OCI-LY7 (cell line): ENCODE results near the gene COX17. TPM values are rescaled to one million over a fixed set of nuclear protein-coding genes. Genes with fewer than 3 reads are reported as not detected.

Experiments
- BruUV-seq: library from RNA; stranded (reverse); fragments of 400-500 nt; replicated peaks from 2 replicates; lab custom pipeline; 2021; lab: Mats Ljungman, UMichigan
- CTCF ChIA-PET: fragments of 300-600 bp; sonication (Branson Sonifier 250); formaldehyde crosslinking; loops from one replicate; lab custom pipeline; 2022; ENCODE audit warnings: antibody characterized with exemption; ENCODE audit not compliant: unreplicated experiment; lab: Charles Lee
- POLR2A ChIA-PET: fragments of 300-600 bp; sonication (Branson Sonifier 250); formaldehyde crosslinking; loops from one replicate; lab custom pipeline; 2022; ENCODE audit warnings: antibody characterized with exemption; lab: Charles Lee
- DNase-seq: peaks from one replicate; pipeline ENCODE4 v3.0.0-alpha.2; 2015; ENCODE audit warnings: low spot score
- H2AFZ ChIP-seq: fragments of 200-600 bp; sonication (generic), shearing (Covaris generic); 2 replicates; pipeline ENCODE4 v1.6.1; 2014; ENCODE audit warnings: mild to moderate bottlenecking, antibody characterized with exemption, low read length, moderate library complexity
- H3K27ac ChIP-seq: fragments of 200-600 bp; sonication (generic); 2 replicates; pipeline ENCODE4 v1.5.1; 2014; ENCODE audit warnings: mixed run types, low read depth, mild to moderate bottlenecking, moderate library complexity, low read length, inconsistent platforms; ENCODE audit not compliant: poor library complexity, severe bottlenecking
- H3K36me3 ChIP-seq: fragments of 200-600 bp; sonication (generic); 2 replicates; pipeline ENCODE4 v1.6.1; 2014; ENCODE audit warnings: mild to moderate bottlenecking, antibody characterized with exemption, low read length, moderate library complexity, mixed read lengths; ENCODE audit not compliant: insufficient read depth
- H3K4me1 ChIP-seq: fragments of 200-600 bp; sonication (generic); 2 replicates; pipeline ENCODE4 v1.5.1; 2014; ENCODE audit warnings: mild to moderate bottlenecking, low read length; ENCODE audit not compliant: insufficient read depth, poor library complexity, severe bottlenecking
- H3K4me2 ChIP-seq: fragments of 200-600 bp; sonication (generic); 2 replicates; pipeline ENCODE4 v1.6.1; 2014; ENCODE audit warnings: mild to moderate bottlenecking, low read length
- H3K4me3 ChIP-seq: fragments of 200-600 bp; sonication (generic); 2 replicates; pipeline ENCODE4 v1.5.1; 2014; ENCODE audit warnings: mild to moderate bottlenecking, low read depth, low read length; ENCODE audit not compliant: poor library complexity, severe bottlenecking
- H3K79me2 ChIP-seq: fragments of 200-600 bp; sonication (generic); 2 replicates; pipeline ENCODE4 v1.6.1; 2016; ENCODE audit warnings: low read depth, mild to moderate bottlenecking, low read length, moderate library complexity, mixed read lengths; ENCODE audit not compliant: insufficient read depth
- H3K9me2 ChIP-seq: fragments of 200-600 bp; sonication (generic); 2 replicates; pipeline ENCODE4 v1.6.1; 2016; ENCODE audit warnings: mild to moderate bottlenecking, low read length, mixed read lengths; ENCODE audit not compliant: insufficient read depth
- H3K9me3 ChIP-seq: fragments of 200-600 bp; sonication (generic); 2 replicates; pipeline ENCODE4 v1.6.1; 2014; ENCODE audit warnings: mild to moderate bottlenecking, mixed run types, low read length, mixed read lengths
- H4K20me1 ChIP-seq: fragments of 200-600 bp; sonication (generic); 2 replicates; pipeline ENCODE4 v1.6.1; 2014; ENCODE audit warnings: mild to moderate bottlenecking, antibody characterized with exemption, low read length, moderate library complexity, mixed read lengths; ENCODE audit not compliant: insufficient read depth
- EZH2phosphoT487 ChIP-seq: fragments of 200-600 bp; sonication (generic); IDR thresholded peaks from 2 replicates; pipeline ENCODE4 v1.6.1; 2018; ENCODE audit warnings: low read depth, borderline replicate concordance, mild to moderate bottlenecking, mixed run types, antibody characterized with exemption, low read length, moderate library complexity, mixed read lengths
- intact Hi-C: fragments of 100-400 bp; cut with micrococcal nuclease; formaldehyde crosslinking; loops from one replicate; pipeline ENCODE4 v1.10.0; 2022; ENCODE audit not compliant: unreplicated experiment
- total RNA-seq, 2 experiments: library from RNA; depleted of rRNA in 1 of 2; stranded (reverse); fragments of >200 nt in 1 of 2; shearing (Covaris generic) in 1 of 2; gene quantifications; 2 replicates each; pipeline ENCODE4 v1.2.3, GENCODE V29; 2014 to 2022
- TF ChIP-seq, protein P1 (sequence below): fragments of 200-600 bp; sonication (generic); conservative IDR thresholded peaks from 2 replicates; pipeline ENCODE4 v1.5.1; 2014; ENCODE audit warnings: mild to moderate bottlenecking, antibody characterized with exemption, low read length, moderate library complexity, mixed read lengths

COX17 gene
- total RNA-seq, 2 experiments from 2014 or later: 77.3 to 80.0 TPM

DNA sequence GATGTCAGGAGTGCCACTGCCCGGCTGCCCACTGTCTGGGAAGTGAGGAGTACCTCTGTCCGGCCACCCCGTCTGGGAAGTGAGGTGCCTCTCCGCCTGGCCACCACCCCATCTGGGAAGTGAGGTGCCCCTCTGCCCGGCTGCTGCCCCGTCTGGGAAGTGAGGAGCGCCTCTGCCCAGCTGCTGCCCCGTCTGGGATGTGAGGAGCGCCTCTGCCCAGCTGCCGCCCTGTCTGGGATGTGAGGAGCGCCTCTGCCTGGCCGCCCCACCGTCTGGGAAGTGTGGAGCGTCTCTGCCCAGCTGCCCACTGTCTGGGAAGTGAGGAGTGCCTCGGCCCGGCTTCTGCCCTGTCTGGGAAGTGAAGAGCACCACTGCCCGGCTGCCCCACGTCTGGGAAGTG is 3.3 kb downstream of the COX17 start:
- Histone ChIP-seq H3K4me3 (no peak overlapping the region), H3K27ac (no peak overlapping the region), H3K9me2 (no peaks in the 10 kb centered on the region), H3K36me3 (peaks cover 68% of the 10 kb centered on the region), H3K79me2 (peaks cover 21% of the 10 kb centered on the region), H2AFZ (no peak overlapping the region), H3K4me1 (peaks cover 22% of the 10 kb centered on the region), H3K4me2 (no peak overlapping the region), H3K9me3 (no peaks in the 10 kb centered on the region), H4K20me1 (peaks cover 15% of the 10 kb centered on the region; the same call in 1 of the 2 replicates)
- TF ChIP-seq, protein P1, sequence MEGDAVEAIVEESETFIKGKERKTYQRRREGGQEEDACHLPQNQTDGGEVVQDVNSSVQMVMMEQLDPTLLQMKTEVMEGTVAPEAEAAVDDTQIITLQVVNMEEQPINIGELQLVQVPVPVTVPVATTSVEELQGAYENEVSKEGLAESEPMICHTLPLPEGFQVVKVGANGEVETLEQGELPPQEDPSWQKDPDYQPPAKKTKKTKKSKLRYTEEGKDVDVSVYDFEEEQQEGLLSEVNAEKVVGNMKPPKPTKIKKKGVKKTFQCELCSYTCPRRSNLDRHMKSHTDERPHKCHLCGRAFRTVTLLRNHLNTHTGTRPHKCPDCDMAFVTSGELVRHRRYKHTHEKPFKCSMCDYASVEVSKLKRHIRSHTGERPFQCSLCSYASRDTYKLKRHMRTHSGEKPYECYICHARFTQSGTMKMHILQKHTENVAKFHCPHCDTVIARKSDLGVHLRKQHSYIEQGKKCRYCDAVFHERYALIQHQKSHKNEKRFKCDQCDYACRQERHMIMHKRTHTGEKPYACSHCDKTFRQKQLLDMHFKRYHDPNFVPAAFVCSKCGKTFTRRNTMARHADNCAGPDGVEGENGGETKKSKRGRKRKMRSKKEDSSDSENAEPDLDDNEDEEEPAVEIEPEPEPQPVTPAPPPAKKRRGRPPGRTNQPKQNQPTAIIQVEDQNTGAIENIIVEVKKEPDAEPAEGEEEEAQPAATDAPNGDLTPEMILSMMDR: no peak
- no peak for TF ChIP-seq EZH2phosphoT487
- CTCF ChIA-PET: no interaction called here
- intact Hi-C loops: loop anchor here (10.0 kb wide), 1 partner anchor 429 kb away; the partner anchor contains the start of gene B4GALT4
- BruUV-seq: no TSS peak
- POLR2A ChIA-PET: no interaction called here
- no peak for DNase-seq

DNA sequence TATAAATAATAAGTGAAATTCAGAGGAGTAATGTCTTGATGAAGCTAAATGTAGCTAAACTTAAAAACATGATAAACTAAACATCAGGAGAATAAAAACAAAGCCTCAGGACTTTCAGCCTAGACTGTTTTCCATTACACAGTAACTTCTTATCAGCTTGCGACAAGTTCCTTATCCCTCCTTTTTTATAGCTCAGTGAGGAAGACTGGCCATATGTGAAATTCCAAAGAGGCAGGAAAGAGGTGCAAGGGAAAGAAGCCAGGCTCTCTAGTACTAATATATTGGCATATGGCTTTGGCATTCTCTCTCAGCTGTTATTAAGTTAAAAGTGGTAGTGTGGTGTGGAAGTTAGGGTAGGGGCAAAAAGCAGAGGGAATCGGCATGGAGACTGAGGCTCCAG is 4.4 kb downstream of the COX17 start:
- H3K4me2 ChIP-seq: no peak overlapping the region
- no peak for TF ChIP-seq EZH2phosphoT487
- TF ChIP-seq, protein P1: no peak
- H3K79me2 ChIP-seq: peaks cover 21% of the 10 kb centered on the region
- peaks cover 18% of the 10 kb centered on the region for H3K4me1 ChIP-seq
- no peak overlapping the region for H3K27ac ChIP-seq
- peaks cover 15% of the 10 kb centered on the region; the same call in 1 of the 2 replicates for H4K20me1 ChIP-seq
- H3K36me3 ChIP-seq: peaks cover 77% of the 10 kb centered on the region
- POLR2A ChIA-PET: interaction anchor here (0.6 to 2.1 kb wide), 4 partner anchors 9 to 165 kb away, joined by 3 to 10 read pairs (median 3); no protein-coding TSS in a partner anchor
- CTCF ChIA-PET: no interaction called here
- no peaks in the 10 kb centered on the region for H3K9me3 ChIP-seq
- H3K4me3 ChIP-seq: no peak overlapping the region
- DNase-seq: no peak
- no peaks in the 10 kb centered on the region for H3K9me2 ChIP-seq
- no TSS peak for BruUV-seq
- no peak overlapping the region for H2AFZ ChIP-seq
- intact Hi-C loops: loop anchor here (10.0 kb wide), 1 partner anchor 428 kb away; the partner anchor contains the start of gene B4GALT4

DNA sequence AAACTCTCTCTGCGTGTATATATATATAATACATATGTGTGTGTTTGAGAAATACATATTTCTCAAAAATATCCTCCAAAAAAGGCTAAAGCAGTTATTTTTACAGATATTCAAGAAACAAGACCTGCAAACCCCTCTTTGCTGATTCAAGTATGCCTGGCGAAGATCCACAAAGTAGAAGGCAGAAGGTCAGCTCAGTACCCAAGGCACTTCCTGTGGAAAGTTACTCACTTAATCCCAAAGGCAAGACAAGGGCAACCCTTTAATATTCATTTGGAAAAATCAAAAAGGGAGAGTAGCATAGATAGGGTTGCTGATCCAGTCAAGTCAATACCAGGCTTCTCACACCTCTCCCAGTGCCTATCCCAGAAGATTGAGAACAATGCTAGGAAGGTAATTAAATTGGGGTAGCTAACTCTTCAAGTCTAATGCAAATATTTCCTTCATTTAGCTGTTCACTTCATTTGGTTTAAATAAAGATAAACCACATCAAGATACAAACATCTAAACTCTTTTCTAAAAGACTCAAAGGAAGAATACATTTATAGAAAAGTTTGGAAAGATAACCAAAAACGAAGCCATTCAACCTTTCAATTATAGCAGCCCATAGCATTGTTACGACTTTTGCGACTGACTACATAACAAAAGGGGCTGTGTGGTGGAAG is 7.2 kb downstream of the COX17 start:
- Histone ChIP-seq H2AFZ (no peak overlapping the region), H3K4me3 (no peak overlapping the region), H4K20me1 (peaks cover under 1% of the 10 kb centered on the region; the same call in 1 of the 2 replicates), H3K9me2 (no peaks in the 10 kb centered on the region), H3K4me2 (no peak overlapping the region), H3K9me3 (no peaks in the 10 kb centered on the region), H3K27ac (no peak overlapping the region), H3K36me3 (peaks cover 88% of the 10 kb centered on the region), H3K4me1 (peaks cover 3% of the 10 kb centered on the region), H3K79me2 (peaks cover 4% of the 10 kb centered on the region; the same call in 1 of the 2 replicates)
- intact Hi-C loops: loop anchor here (10.0 kb wide), 1 partner anchor 425 kb away; the partner anchor contains the start of gene B4GALT4
- no TSS peak for BruUV-seq
- TF ChIP-seq, protein P1: no peak
- no peak for TF ChIP-seq EZH2phosphoT487
- ChIA-PET POLR2A (no interaction called here), CTCF (no interaction called here)
- no peak for DNase-seq
